Stimulated activated CD8-positive, alpha-beta memory T cell treated with anti-CD3 and anti-CD28 coated beads, Interleukin-12 subunit alpha, Interleukin-12 subunit beta, amount 100 ng/mL, for 4 hours (primary cell): ENCODE data around the gene MYL11.
"Not testable (repeated sequence)": the region's sequence is repeated elsewhere in the genome, so short reads cannot be mapped to it uniquely, and the experiment has no call there.

ENCODE experiments used
- DNase-seq: peaks from one replicate; pipeline ENCODE4 v3.0.0-alpha.2; 2020; ENCODE audit warnings: low read depth

The MYL11 gene

GRCh38 chr16:30374538-30374937 is at the start of gene MYL11:
Gene MYL11, plus strand, starts transcription at chr16:30374802. Its CDS starts 56 bp downstream, at chr16:30374858.
- DNase-seq, result no peak

- peak; percentile 78 for DNase-seq
Measured at GRCh38 chr16:30334473-30334989, 40.1 kb upstream of the MYL11 start.

GRCh38 chr16:30335028-30335597 is 39.5 kb upstream of the MYL11 start:
- peak; percentile 75 for DNase-seq

GRCh38 chr16:30335598-30336474 is 38.8 kb upstream of the MYL11 start:
- DNase-seq, result no peak

- DNase-seq, result not testable (repeated sequence)
Measured at GRCh38 chr16:30337964-30338357, 36.6 kb upstream of the MYL11 start.

GRCh38 chr16:30338715-30339114 is 35.9 kb upstream of the MYL11 start:
- not testable (repeated sequence) for DNase-seq

GRCh38 chr16:30340621-30341020 is 34.0 kb upstream of the MYL11 start:
- DNase-seq, result no peak

- not testable (repeated sequence) for DNase-seq
Measured at GRCh38 chr16:30341971-30342370, 32.6 kb upstream of the MYL11 start.

GRCh38 chr16:30342751-30343490 is 31.7 kb upstream of the MYL11 start:
- no peak for DNase-seq

- not testable (repeated sequence) for DNase-seq
Measured at GRCh38 chr16:30343491-30343820, 31.1 kb upstream of the MYL11 start.

GRCh38 chr16:30346286-30346685 is 28.3 kb upstream of the MYL11 start:
- no peak for DNase-seq

GRCh38 chr16:30348113-30348512 is 26.5 kb upstream of the MYL11 start:
- no peak for DNase-seq

GRCh38 chr16:30348929-30349328 is 25.7 kb upstream of the MYL11 start:
- DNase-seq, result no peak

GRCh38 chr16:30349675-30350074 is 24.9 kb upstream of the MYL11 start:
- DNase-seq, result no peak

GRCh38 chr16:30350134-30350871 is 24.3 kb upstream of the MYL11 start:
- DNase-seq, result no peak

- no peak for DNase-seq
Measured at GRCh38 chr16:30351001-30351441, 23.6 kb upstream of the MYL11 start.

GRCh38 chr16:30351586-30352419 is 22.8 kb upstream of the MYL11 start:
- no peak for DNase-seq

- DNase-seq, result no peak
Measured at GRCh38 chr16:30352488-30353401, 21.9 kb upstream of the MYL11 start.

- DNase-seq, result no peak
Measured at GRCh38 chr16:30353438-30354129, 21.0 kb upstream of the MYL11 start.
